ENCODE data around the gene SAMMSON.

DNA sequence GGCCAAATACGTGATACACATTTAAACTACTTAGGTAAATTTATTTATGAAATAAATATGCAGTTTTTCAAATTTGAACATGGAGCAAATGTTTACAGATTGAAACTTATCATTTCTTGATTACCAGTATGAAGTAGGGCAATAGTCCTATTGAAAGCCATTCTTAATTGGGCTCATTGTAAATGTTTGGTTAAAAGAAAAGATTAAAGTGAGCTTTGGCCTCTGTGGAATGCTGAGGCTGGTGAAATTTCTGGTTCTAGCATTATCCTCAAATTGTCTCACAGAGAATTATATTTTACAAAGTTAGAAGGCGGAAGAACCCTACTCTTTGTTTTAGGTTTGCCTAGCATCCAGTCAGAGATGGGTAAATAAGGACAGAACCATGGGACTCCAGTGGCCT is 73.2 kb downstream of the SAMMSON start:
- TF ChIP-seq, protein P1, sequence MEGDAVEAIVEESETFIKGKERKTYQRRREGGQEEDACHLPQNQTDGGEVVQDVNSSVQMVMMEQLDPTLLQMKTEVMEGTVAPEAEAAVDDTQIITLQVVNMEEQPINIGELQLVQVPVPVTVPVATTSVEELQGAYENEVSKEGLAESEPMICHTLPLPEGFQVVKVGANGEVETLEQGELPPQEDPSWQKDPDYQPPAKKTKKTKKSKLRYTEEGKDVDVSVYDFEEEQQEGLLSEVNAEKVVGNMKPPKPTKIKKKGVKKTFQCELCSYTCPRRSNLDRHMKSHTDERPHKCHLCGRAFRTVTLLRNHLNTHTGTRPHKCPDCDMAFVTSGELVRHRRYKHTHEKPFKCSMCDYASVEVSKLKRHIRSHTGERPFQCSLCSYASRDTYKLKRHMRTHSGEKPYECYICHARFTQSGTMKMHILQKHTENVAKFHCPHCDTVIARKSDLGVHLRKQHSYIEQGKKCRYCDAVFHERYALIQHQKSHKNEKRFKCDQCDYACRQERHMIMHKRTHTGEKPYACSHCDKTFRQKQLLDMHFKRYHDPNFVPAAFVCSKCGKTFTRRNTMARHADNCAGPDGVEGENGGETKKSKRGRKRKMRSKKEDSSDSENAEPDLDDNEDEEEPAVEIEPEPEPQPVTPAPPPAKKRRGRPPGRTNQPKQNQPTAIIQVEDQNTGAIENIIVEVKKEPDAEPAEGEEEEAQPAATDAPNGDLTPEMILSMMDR (IDR thresholded peaks at IDR 0.05) = no peak
- TF ChIP-seq POLR2AphosphoS5 (IDR thresholded peaks at IDR 0.05) (no peak), POLR2A (IDR thresholded peaks at IDR 0.05) (no peak)
